Astrocyte of the spinal cord (primary cell): ENCODE data around the gene NHS.

Experiments used
- DNase-seq: peaks from one replicate; pipeline ENCODE4 v3.0.0; 2011; ENCODE audit warnings: low read depth, low spot score
- H3K4me3 ChIP-seq: 2 replicates; pipeline ENCODE4 v1.5.1; 2011; ENCODE audit warnings: low read depth, mild to moderate bottlenecking, low read length, moderate library complexity
- in situ Hi-C: cut with HindIII; loops from 2 replicates; pipeline ENCODE4 v1.10.0; 2017; ENCODE audit warnings: low sequenced_read_pairs
- TF ChIP-seq, protein P1 (sequence below): IDR thresholded peaks from 2 replicates; pipeline ENCODE4 v1.5.1; 2012; ENCODE audit warnings: low read depth, mild to moderate bottlenecking, low read length, inconsistent platforms

NHS gene

DNA sequence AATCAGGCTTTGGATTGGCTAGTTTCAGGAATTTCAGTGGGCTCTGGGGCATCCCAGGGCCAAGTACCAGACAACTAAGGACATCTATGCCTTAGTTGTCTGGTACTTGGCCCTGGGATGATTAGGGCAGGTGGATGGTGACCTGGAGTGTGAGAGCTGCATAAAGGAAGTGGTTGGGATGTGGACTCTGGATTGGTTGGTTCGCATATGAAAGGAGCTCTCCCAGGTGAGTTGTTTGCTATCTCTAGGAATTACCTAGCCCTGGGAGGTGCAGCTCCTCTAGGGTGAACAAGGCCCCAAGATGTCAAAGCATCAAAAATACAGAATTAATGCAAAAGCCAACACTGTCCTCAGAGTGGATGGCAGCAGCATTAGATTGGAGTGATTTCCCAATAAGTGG is 109.6 kb downstream of the NHS start:
- no peak overlapping the region for H3K4me3 ChIP-seq
- DNase-seq = no peak
- in situ Hi-C loops = no loop called here
- TF ChIP-seq, protein P1, sequence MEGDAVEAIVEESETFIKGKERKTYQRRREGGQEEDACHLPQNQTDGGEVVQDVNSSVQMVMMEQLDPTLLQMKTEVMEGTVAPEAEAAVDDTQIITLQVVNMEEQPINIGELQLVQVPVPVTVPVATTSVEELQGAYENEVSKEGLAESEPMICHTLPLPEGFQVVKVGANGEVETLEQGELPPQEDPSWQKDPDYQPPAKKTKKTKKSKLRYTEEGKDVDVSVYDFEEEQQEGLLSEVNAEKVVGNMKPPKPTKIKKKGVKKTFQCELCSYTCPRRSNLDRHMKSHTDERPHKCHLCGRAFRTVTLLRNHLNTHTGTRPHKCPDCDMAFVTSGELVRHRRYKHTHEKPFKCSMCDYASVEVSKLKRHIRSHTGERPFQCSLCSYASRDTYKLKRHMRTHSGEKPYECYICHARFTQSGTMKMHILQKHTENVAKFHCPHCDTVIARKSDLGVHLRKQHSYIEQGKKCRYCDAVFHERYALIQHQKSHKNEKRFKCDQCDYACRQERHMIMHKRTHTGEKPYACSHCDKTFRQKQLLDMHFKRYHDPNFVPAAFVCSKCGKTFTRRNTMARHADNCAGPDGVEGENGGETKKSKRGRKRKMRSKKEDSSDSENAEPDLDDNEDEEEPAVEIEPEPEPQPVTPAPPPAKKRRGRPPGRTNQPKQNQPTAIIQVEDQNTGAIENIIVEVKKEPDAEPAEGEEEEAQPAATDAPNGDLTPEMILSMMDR = no peak

DNA sequence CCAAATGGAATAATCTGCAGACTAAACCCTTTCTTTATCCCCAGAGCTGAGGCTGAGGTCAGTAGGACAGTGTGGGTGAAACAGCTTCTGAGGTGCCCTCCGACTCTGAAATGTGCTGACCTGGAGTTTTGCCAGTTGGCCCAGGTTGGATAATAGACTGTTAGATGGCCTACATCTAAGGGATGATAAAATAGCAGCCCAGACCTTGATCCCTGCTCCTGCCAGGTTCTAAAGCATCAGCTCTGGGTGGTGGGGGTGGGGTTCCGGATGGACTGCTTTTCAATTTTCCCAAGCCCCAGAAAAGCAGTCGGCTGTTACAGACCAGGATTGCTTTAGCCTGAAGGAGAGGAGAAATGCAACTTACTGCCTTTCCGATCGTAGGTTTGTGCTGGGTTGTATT is 110.4 kb downstream of the NHS start:
- in situ Hi-C loops = no loop called here
- no peak for DNase-seq
- TF ChIP-seq, protein P1 = no peak
- no peak overlapping the region for H3K4me3 ChIP-seq

DNA sequence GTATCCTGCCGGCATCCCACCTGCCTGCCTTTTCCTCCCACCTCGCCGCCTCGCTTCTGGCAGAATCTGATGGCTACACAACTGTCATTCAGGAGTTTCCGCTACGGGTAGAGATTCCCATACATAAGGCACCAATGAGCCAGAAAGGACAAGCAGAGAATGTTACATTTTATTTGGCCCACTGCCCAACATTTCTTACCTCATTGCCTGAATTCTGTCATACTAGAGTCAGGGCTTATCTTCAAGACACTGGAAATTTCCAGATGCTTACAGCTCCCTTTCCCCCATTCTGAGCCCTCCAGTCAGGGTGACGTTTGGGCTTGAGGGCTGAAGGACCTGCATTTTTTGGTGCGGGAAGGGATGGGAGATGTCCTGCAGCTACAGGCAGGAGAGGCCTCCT is 113.0 kb downstream of the NHS start:
- in situ Hi-C loops = no loop called here
- TF ChIP-seq, protein P1 = no peak
- no peak overlapping the region for H3K4me3 ChIP-seq
- no peak for DNase-seq

DNA sequence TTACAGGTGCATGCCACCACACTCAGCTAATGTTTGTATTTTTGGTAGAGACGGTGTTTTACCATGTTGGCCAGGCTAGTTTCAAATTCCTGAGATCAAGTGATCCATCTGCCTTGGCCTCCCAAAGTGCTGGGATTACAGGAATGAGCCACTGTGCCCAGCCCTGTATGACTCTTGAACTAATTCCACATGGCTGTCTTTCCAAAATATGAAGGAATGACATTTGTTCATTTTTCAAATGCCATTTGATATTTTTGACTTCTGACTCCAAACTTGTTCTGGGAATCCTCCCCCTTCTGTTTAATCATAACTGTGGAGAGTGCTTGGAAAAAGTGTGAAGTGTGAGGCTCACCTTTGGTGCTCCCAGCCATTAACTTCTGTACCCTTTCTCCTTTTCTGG is 119.2 kb downstream of the NHS start:
- in situ Hi-C loops = no loop called here
- TF ChIP-seq, protein P1 = no peak
- no peak overlapping the region for H3K4me3 ChIP-seq
- DNase-seq = no peak

DNA sequence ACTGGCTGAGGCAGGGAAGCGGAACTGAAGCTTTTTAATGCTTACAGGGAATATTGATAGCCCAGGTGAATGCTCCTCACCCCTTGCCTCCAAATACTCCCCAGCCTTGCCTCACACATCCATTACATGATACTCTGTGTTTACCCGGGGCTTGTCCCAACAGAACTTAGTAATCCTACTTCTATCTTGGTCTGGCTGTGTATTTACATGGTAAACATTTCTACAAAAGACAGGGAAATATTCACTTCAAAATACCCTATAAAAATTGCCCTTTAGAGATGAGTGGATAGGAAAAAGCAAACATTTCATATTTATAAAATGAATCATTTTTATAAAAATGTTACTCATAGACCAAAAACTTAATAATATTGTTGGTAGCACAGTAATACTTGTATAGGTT is 120.1 kb downstream of the NHS start:
- no peak for DNase-seq
- no peak overlapping the region for H3K4me3 ChIP-seq
- TF ChIP-seq, protein P1 = no peak
- in situ Hi-C loops = no loop called here

DNA sequence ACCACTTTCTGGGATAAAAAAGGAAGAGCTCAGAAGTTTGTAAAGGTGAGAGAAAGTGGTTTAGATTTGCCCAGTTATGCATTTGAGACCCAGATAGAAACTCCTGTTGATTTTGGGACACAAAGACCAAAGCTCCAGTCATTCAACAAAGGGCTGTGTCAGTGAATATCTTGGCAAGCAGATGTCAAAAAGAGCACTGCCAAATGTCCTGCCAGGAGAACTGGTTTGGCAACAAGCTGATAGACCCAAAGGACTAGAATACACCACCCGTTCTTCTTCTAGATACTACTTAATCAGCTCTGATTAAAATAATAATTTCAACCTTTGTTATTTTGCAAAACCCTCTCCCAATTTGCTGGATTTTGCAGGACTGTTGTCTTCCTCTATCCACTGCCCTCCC is 121.4 kb downstream of the NHS start:
- H3K4me3 ChIP-seq = no peak overlapping the region
- no peak for DNase-seq
- TF ChIP-seq, protein P1 = no peak
- in situ Hi-C loops = no loop called here

DNA sequence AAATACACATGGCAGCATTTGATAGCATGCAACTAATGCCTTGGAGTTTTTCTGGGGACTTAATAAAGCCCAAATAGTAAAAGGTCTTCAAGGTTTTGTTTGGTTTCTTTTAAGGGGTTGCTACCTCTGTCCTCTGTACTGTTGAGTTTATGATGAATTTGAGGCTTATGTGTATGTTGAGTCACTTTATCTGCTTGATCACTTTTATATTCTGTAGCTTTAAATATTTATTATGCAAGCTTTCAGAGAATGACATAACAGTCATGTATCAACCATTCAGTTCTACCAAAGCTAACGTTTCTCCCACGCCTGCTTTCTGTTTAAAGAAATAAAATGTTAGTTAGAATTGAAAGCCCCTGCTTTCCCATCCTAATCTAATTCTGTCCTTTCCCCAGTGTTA is 122.2 kb downstream of the NHS start:
- in situ Hi-C loops = no loop called here
- TF ChIP-seq, protein P1 = no peak
- no peak overlapping the region for H3K4me3 ChIP-seq
- DNase-seq = no peak
